ENCODE measurements around the gene PITPNB.

Gene PITPNB

DNA sequence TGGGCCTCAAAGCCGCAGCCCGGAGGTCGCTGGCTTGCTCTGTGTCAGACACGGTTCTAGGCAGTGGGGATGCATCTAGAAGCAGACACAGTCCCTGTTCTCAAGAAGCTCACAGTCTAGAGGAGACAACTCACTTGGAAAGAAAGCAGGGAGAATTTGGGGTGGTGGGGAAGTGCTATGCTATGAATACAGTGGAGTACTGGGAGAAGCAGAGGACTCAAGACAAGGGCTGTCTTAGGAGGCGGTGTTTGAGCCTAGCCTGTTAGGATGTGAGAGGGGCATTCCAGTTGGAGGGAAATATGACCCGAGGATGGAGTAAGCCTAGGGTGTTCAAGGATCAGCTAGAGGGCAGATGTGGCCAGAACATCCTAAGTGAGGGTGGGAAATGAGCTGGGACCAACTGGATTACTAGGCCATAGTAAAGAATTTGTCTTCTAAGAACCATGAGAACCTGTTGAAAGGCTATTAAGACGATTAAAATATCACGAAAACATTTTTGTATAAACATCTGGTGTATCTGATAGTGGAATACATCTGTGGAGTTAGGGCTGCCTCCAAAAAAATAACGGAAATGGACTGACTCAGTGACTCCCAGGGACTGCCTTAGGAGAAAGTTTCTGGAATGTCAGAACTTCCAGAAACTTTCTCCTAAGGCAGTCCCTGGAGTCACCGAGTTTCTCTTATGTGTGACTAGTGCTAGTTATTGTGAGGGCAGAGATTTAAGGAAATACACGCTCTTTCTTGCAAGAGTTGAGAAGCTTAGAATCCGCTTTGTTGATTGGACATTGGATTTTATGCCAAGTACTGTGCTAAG is 1.1 kb upstream of the PITPNB start:
- DNase-seq: peak in 3 of 56 donors; percentile 29 to 41 (median 37)

DNA sequence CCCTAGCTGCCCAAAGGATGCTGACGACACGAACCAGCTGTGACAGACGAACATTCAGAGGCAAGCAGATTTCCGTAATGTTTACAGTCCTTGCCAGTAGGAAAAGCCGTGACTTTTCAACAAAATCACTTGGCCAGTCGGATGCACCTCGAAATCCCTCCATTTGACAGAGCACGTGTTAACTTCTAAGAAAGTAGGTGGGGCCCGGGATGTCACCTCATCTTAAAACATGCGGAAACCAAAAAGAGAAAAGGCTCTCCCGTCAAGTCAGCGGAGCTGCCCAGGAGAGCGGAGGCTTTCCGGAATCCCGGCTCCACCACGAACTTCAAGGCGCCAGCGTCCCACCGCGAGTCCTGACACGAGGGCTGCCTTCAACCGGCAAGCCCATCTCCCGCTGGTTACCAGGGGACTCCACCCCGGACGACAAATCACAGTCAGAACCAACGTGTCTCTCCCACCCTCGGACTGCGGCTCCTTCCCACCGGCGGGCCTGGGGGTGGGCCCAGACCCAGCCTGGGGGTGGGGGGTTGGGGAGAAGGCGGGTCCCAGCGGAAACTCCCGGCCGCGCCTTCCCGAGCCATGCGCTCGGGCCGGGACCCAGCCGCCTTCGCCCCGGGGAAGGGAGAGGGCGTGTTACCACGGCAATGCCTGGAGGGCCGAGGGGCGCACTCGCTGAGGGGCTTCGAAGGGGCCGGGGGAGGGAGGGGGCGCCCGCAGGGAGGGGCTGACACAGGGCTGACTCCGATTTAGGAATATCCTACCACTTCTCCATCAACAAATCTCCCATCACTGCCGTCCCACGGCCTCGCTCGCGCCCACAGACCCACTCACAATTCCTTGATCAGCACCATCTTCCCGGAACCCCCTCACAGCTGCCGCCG is 475 bp downstream of the PITPNB start:
- peak in 36 of 56 donors; percentile 14 to 68 (median 40) for DNase-seq

DNA sequence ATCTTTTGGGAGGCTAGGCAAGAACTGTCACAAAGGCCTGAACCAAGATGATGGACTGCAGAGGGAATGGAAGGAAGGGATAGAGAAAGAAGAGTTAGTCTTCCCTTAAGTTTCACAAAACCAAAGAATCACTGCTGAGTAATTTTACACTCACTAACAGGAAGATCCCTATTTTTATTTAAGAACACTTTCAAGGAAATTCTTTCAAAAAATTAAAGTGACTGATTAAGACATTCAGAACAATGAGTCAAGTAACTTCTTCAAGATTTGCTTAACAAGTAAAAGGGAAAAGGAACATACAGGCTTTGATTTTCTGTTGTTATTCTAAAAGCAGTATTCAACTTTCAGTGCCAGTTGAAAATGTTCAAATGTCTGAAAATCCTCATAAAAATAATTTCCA is 3.1 kb downstream of the PITPNB start:
- DNase-seq: no peak

DNA sequence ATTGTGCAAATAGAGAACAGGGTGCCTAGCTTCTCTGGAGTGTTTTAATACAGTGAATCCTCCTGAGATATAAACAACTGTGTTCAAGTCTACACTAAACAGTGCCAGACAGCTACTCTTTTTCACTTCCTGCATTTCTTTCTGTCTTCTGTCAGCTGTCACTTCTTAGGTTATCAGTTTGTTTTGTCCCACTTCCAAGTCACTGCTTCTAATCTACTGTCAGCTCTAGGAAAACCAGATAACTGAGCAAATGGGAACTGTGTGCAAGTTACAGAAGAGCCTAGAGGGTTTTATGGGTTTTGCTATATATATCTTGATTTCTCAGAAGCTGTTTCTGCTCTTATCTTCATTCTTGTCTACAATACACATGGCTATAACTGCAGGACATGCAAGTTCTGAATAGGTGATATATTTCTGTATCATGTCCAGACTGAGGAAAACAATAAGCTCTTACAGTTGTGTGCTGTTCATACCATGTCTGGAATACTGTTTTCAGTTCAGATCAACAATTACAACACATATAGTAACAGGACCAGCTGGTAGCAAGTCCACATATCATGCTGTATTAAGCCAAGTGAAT is 5.8 kb downstream of the PITPNB start:
- no peak for DNase-seq

DNA sequence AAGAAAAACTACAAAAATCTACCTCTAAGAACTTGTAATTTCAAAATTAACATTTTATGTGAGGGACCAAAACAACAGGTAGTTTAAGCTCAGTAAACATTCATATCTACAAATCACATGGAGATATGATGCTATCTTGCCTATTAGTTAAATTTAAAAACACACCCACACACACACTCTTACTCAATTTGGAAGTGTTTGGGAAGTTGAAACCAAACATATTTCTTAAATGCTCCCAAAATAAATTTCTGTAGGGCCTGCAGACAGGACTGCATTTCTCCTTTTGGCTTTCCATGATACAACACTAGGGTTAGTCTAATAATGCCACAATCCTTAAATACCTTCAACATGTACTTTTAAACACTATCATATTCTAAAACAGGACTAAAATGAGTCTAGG is 7.0 kb downstream of the PITPNB start:
- DNase-seq: no peak

DNA sequence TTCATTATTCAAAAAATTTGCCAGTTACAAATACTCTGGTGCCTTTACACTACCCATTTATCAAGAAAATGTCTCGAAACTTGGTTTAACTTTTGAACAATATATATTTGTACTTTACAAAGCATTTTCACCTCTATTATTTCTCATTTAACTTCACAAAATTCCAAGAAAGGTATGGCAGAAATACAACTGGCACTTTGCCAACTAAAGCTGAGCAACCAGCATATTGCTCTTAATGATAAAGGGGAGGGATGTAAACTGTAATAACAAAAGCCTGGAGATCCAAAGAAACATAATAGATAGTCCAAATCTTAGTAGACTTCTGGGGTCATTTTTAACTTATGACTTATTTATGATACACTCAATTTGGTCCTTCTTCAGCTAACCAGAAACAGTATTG is 7.7 kb downstream of the PITPNB start:
- DNase-seq: no peak

DNA sequence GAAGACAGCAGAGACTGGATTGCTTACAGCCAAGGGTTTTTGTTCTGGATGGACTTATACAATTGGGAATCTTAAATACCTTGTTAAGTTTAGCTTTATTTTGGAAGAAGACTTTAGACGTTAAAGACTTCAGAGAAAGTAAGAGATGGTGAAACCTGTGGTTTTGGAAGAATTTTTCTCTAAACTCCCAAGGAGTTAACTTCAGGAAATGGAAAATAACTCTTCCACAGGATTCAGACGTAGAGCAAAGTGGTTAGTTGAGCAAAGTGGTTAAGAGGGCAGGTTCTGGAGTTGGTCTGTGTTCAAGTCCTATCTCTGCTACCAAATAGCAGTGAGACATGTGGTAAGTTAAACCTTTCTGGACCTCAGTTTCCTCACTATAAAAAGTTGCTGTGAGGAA is 12.8 kb downstream of the PITPNB start:
- DNase-seq: no peak

DNA sequence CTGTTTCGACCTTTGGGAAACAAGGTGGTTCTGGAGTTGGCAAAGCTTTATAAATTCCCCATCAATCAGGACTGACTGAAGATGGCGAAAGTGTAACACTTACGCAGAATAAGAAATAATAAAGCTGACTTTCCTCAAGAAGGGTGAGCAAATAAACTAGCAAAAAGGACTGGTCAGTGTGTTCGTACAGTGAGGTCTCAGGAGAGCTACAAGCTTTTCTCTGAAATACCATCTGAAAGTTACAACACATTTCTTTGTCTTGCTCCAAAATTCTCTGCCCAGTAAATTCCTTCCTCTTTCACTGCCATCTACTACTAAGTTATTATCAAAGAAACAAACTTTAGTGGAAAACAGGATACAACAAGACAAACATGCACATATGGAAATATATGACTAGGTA is 13.4 kb downstream of the PITPNB start:
- no peak for DNase-seq

DNA sequence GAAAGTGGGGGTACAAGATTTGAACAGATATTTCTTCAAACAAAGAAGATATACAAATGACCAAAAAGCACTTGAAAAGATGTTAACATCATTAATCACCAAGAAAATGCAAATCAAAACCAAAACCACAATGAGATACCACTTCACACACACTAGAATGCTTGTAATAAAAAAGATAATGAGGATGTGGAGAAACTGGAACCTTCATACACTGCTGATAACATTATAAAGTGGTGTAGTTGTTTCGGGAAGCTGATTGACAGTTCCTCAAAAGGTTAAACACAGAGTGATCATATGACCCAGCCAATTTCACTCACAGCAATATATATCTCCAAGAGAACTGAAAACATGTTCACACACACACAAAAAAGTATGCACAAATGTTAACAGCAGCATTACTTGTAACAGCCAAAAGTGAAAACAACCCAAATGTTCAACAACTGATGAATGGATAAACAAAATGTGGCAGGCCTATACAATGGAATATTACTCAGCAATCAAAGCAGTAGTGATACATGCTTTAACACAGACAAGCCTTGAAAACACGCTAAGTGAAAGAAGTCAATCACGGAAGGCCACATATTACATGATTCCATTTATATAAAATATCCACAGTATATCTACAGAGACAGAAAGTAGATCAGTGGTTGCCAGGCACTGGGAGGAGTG is 15.1 kb downstream of the PITPNB start:
- no peak for DNase-seq

DNA sequence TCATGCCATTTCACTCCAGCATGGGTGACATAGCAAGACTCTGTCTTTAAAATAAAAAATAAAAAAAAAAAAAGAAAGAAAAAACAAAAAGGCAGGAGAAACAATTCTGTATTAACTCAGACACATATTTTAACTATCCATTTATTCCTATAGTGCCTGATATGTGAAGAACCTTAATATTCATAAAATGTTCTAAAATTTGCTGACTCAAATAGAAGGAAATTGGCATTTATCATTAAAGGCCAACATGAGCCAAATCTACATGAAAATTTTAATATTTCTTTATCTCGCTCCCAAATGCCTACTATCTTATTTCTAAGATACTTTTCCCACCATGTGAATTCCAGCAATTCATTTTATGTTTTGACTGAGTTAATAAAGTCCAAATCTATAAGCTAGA is 18.9 kb downstream of the PITPNB start:
- DNase-seq: no peak

DNA sequence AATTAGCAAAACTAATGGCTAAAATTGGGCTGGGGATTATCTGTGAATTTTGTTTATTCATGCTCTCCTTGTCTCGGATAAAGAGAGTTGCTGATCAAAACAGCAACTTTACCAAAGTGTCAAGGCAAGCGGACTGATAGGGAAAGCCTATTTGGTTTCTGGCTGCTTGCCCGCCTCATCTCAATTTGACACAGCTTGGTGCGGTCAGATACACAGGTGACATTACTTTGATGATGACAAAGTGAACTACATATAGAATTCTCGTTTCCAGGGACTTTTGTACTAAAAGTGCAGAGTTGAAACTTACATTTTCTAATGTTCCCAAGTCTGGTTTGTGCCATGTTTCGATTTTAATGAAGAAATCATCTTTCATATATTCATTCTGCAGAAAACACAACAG is 22.8 kb downstream of the PITPNB start:
- DNase-seq: no peak

DNA sequence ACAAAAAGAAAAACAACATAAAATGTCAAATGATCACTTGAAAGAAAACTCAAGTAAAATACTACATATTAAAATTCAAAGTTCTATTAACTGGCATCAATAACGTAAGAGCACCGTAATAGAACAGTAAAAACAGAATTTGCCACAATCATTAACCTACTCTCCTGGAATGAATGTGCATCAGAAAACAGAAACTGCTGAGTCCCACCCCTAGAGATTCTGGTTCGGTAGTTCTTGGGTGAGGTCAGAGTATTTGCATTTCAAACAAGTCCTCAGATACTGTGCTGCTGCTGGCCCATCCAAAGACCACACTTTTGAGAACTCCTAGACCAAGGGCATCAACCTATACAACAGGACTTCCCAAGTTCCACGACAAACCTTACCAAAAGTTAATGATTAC is 23.5 kb downstream of the PITPNB start:
- DNase-seq: no peak

DNA sequence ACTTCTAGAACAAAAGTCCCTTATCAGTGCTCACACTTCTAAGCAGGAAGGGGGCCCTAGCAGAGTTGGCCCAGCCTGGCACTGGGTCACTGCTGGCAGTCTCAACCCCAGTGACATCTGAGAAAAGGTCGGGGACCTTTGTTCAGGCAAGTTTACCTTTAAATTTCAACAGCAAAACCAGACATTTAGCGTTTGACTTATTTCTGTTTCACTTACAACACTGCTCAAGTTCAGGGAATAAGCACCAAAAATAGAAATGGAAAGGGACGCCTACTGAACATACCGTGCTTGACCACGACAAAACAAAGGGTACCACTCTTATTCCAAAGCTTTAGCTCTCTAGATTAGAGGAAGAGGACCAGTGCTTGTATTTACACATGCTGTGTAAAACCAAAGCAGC is 26.2 kb downstream of the PITPNB start:
- DNase-seq: no peak

DNA sequence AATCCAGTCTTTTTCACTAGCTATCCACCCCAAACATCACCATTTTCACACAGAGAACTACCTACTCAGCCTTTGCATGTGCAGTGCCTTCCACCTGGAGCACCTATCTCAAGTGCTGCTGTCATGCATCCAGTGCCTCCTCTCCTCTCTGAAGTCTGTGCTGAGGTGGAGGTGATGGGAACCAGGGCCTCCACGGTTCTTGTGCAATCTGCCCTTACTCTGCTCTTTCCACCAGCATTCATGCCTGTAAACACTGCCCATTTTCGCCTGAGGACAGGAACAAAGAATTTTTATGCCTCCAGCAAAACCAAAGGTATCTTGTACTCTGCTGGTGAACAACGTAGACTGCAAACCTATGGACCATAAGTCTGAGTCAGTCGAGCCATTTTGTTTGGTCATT is 27.0 kb downstream of the PITPNB start:
- no peak for DNase-seq

DNA sequence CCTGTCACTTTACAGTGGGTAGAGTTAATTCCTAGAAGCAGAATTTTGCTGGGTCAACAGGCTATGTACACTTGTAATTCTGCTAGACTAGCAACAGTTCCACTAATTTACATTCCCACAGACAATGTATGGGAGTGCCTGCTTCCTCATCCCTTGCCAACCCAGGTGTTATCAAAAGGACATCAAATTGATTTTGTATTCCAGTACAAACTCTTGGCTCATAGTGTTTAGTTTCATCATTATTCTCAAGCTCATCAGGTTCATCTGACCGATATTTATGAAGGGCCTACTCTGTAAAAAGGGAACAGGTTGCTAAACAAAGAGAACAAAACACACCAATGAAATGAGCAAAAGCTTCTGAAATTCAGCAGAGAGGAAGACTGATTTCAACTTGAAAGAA is 30.7 kb downstream of the PITPNB start:
- DNase-seq: no peak

DNA sequence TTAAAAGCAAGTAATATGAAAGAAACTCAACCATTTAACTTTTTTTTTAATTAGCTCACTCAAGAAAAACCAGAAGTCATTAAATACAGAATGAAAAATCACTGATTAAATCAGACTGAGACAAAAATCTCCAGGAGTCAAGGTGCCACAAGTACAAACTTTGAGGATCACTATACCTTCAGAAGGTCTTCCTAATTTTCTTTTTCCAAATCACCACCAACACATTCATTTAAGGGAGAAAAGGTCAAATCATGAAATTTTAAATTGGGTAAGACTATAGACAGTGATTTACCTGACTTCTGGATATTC is 32.3 kb downstream of the PITPNB start:
- DNase-seq: no peak

DNA sequence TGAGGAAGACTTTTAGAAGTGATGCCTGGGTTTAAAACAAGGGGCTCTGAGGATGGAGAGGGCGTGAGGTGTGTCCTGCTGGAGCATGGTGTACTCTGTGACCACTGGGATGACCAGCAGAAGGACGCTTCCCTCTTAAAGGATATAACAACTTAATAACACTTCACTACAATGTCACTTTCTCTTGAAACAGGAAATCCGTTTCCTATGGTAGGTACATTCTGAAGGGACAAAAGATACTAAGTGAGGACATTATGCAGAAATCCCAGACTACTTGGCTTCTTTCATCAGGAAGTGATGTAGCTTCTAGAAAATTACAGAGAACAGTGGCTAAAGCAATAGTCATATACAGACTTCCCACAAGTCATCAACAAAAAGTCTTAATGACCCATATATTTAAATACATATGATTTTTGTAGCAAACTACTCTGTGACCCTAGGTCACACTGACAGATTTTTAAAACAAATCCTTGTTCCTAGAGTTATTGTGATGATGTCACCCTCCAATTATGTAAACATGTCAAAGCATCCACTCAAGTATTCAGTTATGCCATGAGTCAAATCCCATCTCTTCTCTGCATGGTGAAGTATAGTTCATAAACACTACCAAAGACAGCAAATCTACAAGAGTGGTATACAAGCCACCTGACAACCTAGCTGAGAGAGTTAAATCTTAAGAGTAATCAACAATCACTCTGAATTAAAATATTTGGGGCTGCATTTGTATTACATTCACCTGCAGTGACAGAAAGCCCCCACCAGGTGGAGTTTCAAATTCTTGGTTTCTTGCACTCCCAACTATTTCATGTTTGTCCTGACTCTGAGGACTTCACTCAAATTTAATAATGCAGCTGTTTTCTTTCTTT is 32.8 kb downstream of the PITPNB start:
- DNase-seq: peak in 11 of 56 donors; percentile 5 to 68 (median 18)

DNA sequence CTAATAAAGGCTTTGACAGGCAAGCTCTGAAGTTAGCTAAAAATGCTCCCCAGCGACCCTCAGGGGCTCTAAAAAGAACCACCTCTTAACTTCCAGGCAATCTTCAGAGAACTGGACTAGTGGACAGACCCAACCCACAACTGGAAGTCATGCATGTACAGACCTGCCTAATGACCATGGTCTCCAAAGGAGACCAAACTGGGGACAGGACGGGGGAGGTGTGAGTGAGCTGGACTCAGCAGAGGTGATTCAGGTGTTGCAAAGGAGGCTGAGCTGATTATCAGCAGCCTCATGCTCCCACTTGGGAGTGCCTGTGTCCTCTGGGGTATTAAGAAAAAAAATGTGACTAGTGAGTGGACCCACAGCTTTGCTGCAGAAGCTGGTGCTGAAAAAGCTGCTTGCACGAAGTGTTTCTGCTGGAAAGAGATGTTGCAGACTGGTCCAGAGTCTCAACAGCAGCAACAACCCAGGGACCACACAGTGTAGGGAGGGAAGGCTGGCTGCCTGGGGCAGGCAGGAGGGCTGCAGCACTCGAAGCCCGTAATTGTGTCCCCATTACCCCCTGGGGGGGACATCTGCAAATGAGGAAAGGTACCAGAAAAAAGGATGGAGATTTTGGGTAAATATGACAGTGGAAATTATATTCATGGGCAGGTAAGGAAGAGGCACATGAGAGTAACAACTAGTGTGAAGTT is 35.3 kb downstream of the PITPNB start:
- no peak for DNase-seq

DNA sequence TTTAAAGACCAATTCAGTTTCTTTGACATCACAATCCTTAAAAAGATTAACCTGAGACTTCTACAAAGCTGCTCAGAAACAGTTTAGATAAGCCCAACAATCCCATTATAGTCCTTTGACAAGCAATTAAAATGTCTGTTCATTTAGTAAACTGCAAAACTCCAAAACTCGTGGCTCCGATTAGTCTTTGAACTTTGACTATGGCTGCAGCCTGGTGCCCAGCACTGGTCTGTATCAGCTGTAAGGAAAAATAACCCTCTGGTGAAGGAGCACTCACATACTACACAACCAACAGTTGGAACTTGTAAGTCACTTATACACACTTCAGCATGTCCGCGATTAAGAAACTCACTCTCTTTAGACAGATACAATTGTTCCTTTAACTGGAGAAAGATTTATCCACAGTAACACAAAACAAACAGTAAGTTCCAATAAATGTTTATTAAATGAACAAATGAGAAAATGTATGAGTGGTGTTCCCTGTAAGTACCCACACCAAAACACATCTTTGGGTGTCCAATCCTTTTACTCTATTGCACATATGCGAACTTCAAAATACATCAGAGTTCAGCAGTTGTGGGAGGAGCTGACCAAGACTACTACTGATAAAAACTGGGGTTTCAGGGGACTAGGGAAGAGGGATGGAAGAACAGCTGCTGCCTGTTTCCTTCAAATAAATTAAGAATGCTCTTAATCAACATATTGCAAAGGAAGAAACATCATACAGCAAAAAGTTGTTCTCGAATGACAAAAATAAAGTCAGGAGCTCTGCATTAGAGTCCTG is 36.4 kb downstream of the PITPNB start:
- DNase-seq: no peak

Measured in amygdala (tissue), 56 donors.